Measurements from ENCODE around the gene NUP88.
"Not testable (repeated sequence)": the region's sequence is repeated elsewhere in the genome, so short reads cannot be mapped to it uniquely, and the experiment has no call there.

The NUP88 gene

DNA sequence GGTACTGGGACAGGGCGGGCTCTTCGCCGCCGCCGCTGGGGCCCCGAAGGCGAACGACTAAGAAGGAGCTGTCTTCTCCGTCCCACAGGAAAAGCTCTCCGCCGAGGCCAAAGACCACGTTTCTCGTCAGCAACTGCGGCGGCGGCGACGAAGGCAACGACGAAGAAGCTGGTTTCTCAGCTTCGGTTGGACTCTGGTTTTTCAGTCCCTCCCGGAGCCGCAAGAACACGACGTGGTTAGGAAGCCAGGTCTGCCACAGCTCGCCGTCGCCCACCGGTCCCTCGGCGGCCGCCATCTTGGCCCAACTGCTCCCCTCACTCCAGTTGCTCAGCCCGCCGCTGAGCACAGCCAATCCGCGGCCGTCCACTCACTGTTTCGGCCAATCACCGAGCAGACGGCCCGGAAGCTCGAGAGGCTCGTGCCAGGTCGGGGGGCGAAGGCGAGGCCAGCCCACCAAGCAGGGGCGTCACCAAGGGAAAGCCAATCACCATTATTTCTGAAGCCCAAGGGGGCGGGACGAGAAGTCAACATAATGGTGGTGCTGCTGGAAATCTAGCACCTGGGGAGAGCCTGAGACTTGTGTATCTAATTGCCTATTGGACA lies at the start of gene NUP88:
NUP88 (minus strand) TSS at position 307 of the 603 bp plus-strand sequence; CDS start at position 295, 12 bp downstream.
- DNase-seq (ENCODE audit: low read depth in 2 of 2): peak; percentile 89 to 92

DNA sequence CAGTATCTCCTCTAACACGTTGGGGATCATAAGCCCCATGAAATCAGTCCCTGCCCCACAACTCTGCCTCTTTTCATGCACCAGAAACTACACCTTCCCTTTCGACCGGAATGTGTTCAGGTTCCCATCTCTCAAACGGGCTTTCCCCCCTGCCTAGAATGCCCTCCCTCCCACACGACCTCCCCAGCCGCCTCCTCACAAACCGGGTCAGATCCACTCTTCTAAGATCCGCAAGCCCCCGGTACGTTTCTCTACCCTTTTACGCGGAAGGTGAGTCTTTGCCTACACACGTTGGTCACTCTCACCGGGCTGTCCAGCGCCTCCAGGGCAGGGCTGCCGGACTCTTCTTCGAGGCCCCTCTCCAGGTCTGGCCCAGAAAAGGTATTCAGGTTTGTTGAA lies 48.6 kb upstream of the NUP88 start:
- no peak for DNase-seq (ENCODE audit: low read depth in 2 of 2)

DNA sequence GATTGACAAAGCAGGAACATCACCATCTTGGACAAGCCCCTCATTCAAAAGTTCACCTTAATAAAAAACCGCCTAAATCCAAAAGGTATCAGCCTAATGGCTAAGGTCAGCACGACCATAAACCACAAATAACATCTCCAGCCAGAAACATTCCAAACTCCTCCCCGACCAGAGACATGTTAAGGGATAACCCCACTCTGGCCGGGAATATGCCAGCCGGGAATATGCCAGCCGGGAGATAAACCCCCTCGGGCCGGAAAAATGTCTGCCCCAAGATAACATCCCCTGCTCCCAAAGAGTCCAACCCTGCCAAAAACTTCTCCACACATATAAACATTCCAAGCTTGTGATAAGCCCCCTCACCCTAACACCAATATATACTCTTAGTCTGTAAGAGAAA lies 48.0 kb upstream of the NUP88 start:
- DNase-seq (ENCODE audit: low read depth in 2 of 2): no peak

DNA sequence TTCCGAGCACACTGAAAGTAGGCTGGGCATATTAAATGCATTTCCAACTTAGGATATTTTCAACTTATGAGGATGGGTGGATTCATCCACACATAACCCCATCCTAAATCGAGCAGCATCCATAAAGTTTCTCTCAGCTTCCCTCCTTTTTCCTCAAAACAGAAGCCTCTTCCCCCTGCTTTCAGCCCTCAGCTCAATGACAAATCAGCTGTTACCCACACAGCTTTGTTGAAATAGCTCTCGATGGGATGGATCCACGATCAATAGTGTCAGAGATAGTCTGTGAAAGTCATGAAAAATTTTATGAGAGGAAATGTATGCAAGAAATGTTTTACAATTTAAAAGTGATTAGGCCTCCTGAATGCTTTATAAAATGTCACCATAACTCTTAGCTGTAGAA lies 46.8 kb upstream of the NUP88 start:
- DNase-seq (ENCODE audit: low read depth in 2 of 2): no peak

DNA sequence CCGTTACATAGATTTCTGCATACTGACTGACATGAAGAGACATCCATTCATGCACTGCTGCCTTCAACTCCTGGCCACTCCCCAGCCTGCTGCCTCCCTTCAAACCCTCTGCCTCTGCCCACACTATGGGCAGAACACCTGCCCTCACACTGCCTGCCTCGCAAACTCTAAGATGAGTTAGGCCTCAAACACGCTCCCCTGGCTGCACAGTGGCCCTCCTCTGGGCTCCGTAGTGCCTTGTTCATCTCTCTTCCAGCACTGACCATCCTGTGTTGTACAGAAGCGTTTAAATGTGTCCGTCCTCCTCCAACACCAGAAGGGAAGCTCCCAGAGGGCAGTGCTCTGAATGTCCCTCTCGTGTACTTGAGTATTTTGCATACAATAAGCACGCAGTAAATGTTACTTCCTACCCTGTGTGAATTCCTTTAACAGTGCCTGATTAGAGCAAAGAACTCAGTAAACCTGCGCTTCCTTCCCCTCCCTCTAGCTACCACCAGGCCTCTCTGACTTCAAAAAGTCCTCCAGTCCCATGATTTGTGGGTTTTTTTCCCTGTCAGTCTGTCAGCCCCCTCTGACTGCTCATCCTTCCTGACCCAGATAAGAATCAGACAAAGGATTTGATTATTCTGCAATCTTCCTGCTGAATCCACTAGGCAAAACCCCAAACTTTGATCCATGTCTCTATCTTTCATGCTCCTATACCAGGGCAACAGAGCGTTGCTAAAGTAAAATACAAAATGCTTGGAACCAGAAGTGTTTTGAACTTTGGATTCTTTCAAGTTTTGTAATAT lies 45.5 kb upstream of the NUP88 start:
- DNase-seq (ENCODE audit: low read depth in 2 of 2): no peak

DNA sequence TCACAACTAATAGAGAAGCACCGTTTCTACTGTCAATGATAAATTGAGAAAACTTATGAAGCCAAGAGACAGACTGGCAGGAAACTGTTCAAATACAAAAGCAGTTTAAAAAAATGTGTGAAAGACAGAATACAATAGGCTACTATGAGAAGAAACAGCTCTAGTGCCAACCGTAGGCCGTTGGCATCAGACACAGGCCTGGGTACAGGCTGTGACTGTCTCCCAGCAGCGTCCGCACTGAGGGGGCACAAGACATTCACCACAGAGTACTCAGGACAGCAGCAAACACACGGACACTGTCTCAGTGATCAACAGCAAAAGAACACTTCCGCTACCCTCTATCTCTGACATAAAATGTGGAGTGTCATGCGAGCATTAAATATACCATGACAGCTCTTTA lies 27.3 kb upstream of the NUP88 start:
- no peak for DNase-seq (ENCODE audit: low read depth in 2 of 2)

DNA sequence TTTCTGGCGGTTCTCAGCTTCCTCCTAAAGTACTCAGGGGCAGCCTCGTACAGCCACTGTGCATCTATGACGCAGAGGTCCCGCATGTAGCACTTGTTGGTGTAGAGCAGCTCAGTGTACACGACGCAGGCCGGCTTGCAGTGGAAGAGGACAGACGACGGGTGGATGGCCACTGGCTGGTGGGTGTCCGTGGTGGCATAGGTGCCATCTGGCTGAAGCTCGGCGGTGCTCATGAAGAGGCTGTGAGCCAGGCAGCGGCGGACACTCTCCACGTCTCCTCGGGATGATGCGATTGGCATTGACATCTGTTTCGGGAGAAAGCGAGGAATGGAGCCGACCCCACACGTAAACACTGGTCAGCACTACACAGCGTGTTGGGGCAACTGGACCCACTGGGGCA lies 24.7 kb upstream of the NUP88 start:
- DNase-seq (ENCODE audit: low read depth in 2 of 2): no peak

DNA sequence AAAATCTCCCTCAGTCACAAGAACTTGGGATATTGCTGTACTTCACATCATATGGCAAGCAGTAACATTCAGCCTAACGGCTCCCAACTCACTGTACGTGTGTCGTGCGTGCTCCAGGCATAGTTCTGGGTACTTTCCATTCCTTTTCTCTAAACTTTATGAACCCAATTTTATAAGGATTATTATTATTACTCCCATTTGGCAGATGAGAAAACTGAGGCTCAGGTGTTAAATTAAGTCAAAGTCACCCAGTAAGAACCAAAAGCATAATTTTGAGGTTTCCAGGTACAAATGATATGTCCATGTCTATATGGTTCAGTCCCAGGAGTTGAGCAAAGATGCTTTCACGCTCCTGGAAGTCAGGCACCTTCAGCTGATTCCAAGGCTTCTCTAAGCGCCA lies 24.3 kb upstream of the NUP88 start:
- no peak for DNase-seq (ENCODE audit: low read depth in 2 of 2)

DNA sequence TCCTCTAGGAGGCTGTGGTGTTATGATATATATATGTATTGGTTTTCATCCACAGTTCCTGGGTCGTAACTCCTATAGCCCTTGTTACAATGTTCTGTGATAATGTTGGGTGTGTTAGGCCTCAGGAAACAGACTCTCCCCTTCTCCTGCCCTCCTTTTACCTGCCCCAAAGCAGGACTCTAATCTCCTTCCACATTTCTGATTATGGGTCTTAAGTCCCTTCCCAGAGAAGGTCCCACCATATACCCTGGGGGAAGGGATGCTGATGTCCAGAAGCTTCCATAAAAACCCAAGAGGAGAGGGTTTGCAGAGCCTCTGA lies 19.9 kb upstream of the NUP88 start:
- DNase-seq (ENCODE audit: low read depth in 2 of 2): no peak

DNA sequence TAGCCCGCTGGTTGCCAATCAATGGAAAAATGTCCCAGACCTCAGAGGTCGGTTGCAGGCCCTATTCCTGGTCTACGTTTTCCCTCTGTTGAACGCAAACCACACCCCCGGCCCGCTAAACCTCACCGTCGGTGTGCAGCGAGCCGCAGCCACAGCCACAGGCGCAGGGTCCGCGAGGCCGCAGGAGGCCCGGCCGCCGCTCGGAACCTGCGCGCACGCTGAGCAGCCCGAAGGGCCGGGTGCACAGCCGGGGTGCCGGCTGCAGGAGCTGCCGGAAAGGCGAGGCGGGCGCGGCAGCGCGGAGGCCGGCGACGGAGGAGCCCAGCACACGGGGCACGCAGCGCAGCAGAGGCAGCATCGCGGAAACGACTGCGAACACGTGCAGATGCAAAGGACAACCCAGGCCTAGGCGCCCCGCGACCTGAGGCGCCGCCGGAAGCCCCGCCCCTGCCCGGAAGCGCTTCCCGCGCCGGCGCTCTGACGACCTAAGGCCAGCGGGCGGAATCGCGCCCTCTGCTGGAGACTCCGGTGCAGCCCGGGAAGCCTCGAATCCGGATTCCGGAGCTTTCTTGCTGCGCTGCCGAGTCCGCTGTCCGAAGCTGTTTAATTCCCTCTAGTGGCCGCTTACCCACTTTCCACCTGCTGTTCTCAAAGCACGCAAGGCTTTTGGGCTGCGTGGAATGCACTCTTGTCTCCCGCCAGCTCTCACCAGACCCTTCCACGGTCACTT lies 19.4 kb upstream of the NUP88 start, which contains the start of gene C1QBP:
C1QBP (minus strand) TSS at position 440 of the 730 bp plus-strand sequence; CDS start at position 358, 82 bp downstream.
- peak; percentile 84 to 87 for DNase-seq (ENCODE audit: low read depth in 2 of 2)

DNA sequence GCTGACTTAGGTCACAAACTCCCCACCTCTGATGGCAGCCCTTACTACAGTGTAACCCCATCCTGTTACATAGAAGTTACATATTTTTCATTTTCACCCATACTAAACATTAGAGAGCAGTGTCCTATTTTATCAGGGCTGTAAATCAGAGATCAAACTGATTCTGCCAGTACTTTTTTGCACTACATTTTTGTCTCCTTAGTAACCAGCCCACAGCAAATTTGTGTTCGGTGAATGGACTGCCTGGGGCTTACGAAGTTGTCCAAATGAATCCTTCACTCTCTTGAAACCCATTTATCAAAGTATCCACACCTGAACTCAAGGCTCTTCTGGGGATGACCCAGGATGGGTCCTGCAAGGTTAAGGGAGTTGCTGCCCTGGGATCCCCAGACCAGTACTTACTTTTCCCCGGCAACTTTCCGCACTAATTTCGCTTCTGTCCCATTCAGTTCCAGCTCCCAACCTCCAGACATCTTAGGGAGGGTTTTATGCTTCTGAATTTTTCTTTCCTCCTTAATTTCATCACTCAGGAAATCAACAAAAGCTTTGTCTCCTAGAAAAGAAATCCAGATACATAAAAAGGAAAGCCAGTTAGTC lies 18.4 kb upstream of the NUP88 start:
- DNase-seq (ENCODE audit: low read depth in 2 of 2): no peak

DNA sequence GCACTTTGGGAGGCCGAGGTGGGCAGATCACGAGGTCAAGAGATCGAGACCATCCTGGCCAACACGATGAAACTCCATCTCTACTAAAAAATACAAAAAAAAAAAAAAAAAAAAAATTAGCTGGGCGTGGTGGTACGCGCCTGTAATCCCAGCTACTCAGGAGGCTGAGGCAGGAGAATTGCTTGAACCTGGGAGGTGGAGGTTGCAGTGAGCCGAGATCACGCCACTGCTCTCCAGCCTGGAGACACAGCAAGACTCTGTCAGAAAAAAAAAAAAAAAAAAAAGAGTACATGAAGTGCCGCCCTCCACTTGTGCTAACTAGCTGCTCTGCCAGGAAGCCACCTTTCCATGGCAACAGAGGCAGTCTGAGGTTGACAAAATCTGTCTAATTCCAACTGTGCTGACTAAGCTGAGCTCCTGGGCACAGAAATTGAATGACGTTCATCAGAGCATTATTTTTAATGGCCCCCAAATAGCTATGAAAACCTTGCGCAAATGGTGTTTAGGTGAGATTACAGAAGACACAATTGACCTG lies 16.4 kb upstream of the NUP88 start:
- not testable (repeated sequence) for DNase-seq (ENCODE audit: low read depth in 2 of 2)

DNA sequence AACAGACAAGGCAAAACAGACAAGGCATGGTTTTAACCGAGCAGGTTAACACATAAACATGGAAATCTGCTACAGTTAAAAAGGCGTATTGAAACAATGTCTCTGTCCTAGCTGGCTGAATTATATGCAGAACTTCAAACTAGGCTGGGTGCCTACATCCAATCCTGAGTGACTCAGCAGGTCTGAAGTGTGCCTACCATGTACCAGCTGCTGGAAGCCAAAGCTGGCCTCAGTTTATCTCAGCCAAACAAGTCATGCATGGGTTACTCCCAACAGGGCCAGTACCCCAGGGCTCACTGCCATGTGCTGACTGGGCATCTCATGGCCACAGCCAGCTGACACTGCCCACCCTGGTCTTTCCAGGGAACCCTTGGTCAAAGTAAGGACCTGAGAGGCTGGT lies 15.5 kb upstream of the NUP88 start:
- no peak for DNase-seq (ENCODE audit: low read depth in 2 of 2)

DNA sequence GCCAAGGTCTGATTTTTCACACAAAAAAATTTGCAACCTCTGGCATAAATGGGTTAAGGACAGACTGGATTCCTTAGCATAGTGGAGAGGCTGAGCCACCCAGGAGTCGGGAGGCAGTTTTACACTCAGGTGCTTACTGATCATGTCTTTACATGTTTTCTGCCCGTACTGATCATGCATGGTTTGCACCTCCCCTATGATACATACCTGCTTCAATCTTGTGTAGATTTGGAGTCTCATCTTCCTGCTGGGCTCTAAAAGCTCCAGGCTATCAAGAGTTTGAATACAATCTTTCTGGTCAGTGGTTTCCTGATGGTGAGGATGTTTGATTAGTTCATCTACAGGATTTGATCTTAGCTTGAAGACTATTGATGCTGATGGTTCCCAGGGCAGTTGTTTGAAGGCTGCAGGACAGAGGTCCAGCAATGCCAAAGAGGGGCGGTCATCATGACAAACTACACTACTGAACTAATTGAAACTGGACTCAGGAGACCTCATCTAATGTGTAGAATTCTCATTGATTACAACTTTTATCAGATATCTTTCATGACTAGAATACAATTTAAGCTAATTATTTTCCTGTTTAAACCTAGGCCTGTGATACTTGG lies 12.6 kb upstream of the NUP88 start:
- DNase-seq (ENCODE audit: low read depth in 2 of 2): no peak

DNA sequence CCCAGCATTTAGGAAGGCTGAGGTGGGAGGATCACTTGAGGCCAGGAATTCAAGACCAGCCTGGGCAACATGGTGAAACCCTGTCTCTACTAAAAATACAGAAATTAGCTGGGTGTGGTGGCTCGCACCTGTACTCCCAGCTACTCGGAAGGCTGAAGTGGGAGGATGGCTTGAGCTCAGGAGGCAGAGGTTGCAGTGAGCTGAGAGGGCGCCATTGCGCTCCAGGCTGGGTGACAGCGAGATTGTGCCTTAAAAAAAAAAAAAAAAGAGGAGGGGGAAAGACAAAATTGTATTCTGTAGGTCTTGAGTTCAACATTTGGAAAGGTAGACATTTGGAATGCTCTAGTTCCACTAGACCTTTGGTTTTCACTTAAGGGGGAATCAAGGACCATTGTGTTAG lies 11.8 kb upstream of the NUP88 start:
- DNase-seq (ENCODE audit: low read depth in 2 of 2): not testable (repeated sequence)

DNA sequence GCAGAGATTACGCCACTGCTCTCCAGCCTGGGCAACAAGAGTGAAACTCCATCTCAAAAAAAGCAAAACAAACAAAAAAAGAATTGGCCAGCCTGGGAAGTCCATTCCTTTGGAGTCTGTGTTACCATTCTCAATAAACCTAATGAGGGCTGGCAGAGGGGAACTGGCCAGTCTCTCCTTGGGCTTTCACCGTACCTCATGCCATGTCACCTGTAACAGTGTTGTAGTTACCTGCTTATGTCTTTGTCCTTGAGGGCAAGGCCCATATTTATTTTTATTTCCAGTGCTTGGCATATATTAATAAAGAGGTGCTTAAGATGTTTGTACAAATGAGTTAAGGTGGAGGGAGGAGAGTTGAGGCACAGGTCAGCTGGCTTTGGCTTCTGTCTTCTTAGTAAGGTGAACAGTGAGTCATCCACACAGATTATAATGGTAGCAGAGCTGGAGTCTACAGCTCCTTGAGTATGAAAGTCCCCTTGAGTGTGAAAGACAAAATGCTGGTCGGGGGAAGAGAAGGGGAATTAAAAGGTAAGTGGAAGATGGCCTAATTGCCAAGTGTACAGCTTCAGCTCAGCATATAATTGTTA lies 11.0 kb upstream of the NUP88 start:
- DNase-seq (ENCODE audit: low read depth in 2 of 2): no peak

DNA sequence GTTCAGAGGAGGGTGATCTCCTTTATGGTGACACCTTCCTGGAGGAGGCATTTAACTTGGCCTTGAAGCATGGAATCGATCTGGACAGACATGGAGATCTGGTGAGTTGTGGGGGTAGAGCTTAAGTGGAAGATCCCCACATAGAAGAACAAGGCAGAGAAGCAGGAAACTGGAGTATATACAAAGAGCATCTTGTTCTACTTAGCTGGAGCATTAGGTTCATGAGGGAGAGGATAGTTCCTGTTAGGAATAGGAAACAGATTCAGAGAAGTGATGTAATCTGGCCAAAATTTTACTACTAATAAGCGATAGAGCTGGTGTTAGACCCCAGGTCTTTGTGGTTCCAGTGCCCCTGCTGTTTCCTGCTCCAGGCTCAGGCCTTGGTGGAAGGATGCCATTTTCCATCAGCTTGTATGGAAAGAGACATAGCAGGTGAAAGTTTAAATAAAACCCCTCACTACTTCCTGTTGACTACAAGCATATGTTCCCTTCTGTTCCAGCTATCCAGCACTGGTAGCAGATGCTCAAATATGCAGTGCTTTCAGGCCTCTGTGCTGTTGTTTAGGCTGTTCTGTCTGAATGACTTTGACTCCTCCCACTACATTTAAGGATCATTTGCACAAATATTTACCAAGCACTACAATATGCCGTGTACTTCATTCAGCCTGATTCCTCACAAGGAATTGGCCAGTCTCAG lies 9.9 kb upstream of the NUP88 start:
- DNase-seq (ENCODE audit: low read depth in 2 of 2): no peak

DNA sequence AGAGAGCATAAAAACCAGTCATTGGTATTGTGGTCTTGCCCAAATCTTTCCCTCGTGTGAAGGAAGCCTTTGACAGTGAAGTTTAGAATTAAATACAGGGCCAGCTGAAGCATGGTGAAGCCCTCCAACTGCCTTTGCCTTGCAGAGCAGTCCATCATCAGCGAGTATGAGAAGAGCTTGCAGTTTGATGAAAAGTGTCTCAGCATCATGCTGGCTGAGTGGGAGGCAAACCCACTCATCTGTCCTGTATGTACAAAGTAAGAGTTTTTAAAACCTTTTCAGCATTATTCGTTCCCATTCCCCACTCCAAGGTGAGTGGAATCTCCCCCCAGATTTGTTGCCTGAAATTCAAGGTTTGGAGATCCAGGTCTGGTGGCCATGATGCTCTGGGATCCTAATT lies 6.4 kb upstream of the NUP88 start:
- no peak for DNase-seq (ENCODE audit: low read depth in 2 of 2)

DNA sequence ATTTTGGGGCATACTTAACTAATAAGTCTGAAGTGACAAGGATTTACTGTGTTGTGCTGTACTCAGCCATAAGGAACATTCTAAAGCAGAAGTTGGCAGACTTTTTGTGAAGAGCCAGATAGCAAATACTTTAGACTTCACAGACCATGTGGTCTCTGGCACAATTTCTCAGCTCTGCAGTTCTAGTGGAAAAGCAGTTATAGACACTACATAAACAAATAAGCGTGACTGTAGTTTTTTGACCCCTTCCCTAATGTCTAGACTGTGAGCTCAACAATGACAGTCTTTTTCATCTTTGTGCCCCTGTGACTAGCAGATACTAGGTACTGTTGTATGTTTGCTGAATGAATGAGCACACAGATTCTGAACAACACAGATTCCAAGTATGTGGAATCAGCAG lies 5.4 kb upstream of the NUP88 start:
- no peak for DNase-seq (ENCODE audit: low read depth in 2 of 2)

DNA sequence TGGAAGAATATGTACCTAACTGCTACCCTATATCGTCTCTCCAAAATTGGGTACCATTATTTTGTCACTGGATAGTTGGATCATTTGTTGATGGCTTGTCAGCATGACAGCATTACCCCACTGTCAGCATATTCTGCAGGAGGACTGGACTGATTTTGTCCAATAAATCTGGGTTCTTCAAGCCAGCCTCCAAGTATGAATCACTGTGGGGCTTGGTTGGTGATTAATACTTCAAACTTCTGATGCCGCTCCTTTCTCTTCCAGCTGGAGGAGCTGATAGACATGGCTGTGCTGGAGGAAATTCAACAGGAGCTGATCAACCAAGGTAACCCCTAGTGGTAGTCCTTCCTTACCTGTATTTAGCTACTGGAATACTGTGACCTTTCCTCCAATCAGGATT lies 3.0 kb upstream of the NUP88 start:
- DNase-seq (ENCODE audit: low read depth in 2 of 2): no peak

Data from stimulated activated CD8-positive, alpha-beta memory T cell treated with anti-CD3 and anti-CD28 coated beads, Interleukin-2, amount 100 ng/mL, for 1 hour (primary cell).